OCI-LY7 (cell line): ENCODE data around the gene FZD10. TPM values are rescaled to one million over a fixed set of nuclear protein-coding genes. Genes with fewer than 3 reads are reported as not detected.

Experiments
- BruUV-seq: library from RNA; stranded (reverse); fragments of 400-500 nt; replicated peaks from 2 replicates; lab custom pipeline; 2021; lab: Mats Ljungman, UMichigan
- CTCF ChIA-PET: fragments of 300-600 bp; sonication (Branson Sonifier 250); formaldehyde crosslinking; loops from one replicate; lab custom pipeline; 2022; ENCODE audit warnings: antibody characterized with exemption; ENCODE audit not compliant: unreplicated experiment; lab: Charles Lee
- POLR2A ChIA-PET: fragments of 300-600 bp; sonication (Branson Sonifier 250); formaldehyde crosslinking; loops from one replicate; lab custom pipeline; 2022; ENCODE audit warnings: antibody characterized with exemption; lab: Charles Lee
- DNase-seq: peaks from one replicate; pipeline ENCODE4 v3.0.0-alpha.2; 2015; ENCODE audit warnings: low spot score
- H2AFZ ChIP-seq: fragments of 200-600 bp; sonication (generic), shearing (Covaris generic); 2 replicates; pipeline ENCODE4 v1.6.1; 2014; ENCODE audit warnings: mild to moderate bottlenecking, antibody characterized with exemption, low read length, moderate library complexity
- H3K27ac ChIP-seq: fragments of 200-600 bp; sonication (generic); 2 replicates; pipeline ENCODE4 v1.5.1; 2014; ENCODE audit warnings: mixed run types, low read depth, mild to moderate bottlenecking, moderate library complexity, low read length, inconsistent platforms; ENCODE audit not compliant: poor library complexity, severe bottlenecking
- H3K36me3 ChIP-seq: fragments of 200-600 bp; sonication (generic); 2 replicates; pipeline ENCODE4 v1.6.1; 2014; ENCODE audit warnings: mild to moderate bottlenecking, antibody characterized with exemption, low read length, moderate library complexity, mixed read lengths; ENCODE audit not compliant: insufficient read depth
- H3K4me1 ChIP-seq: fragments of 200-600 bp; sonication (generic); 2 replicates; pipeline ENCODE4 v1.5.1; 2014; ENCODE audit warnings: mild to moderate bottlenecking, low read length; ENCODE audit not compliant: insufficient read depth, poor library complexity, severe bottlenecking
- H3K4me2 ChIP-seq: fragments of 200-600 bp; sonication (generic); 2 replicates; pipeline ENCODE4 v1.6.1; 2014; ENCODE audit warnings: mild to moderate bottlenecking, low read length
- H3K4me3 ChIP-seq: fragments of 200-600 bp; sonication (generic); 2 replicates; pipeline ENCODE4 v1.5.1; 2014; ENCODE audit warnings: mild to moderate bottlenecking, low read depth, low read length; ENCODE audit not compliant: poor library complexity, severe bottlenecking
- H3K79me2 ChIP-seq: fragments of 200-600 bp; sonication (generic); 2 replicates; pipeline ENCODE4 v1.6.1; 2016; ENCODE audit warnings: low read depth, mild to moderate bottlenecking, low read length, moderate library complexity, mixed read lengths; ENCODE audit not compliant: insufficient read depth
- H3K9me2 ChIP-seq: fragments of 200-600 bp; sonication (generic); 2 replicates; pipeline ENCODE4 v1.6.1; 2016; ENCODE audit warnings: mild to moderate bottlenecking, low read length, mixed read lengths; ENCODE audit not compliant: insufficient read depth
- H3K9me3 ChIP-seq: fragments of 200-600 bp; sonication (generic); 2 replicates; pipeline ENCODE4 v1.6.1; 2014; ENCODE audit warnings: mild to moderate bottlenecking, mixed run types, low read length, mixed read lengths
- H4K20me1 ChIP-seq: fragments of 200-600 bp; sonication (generic); 2 replicates; pipeline ENCODE4 v1.6.1; 2014; ENCODE audit warnings: mild to moderate bottlenecking, antibody characterized with exemption, low read length, moderate library complexity, mixed read lengths; ENCODE audit not compliant: insufficient read depth
- CTCF ChIP-seq: fragments of 200-600 bp; sonication (generic); conservative IDR thresholded peaks from 2 replicates; pipeline ENCODE4 v1.5.1; 2014; ENCODE audit warnings: mild to moderate bottlenecking, antibody characterized with exemption, low read length, moderate library complexity, mixed read lengths
- EZH2phosphoT487 ChIP-seq: fragments of 200-600 bp; sonication (generic); IDR thresholded peaks from 2 replicates; pipeline ENCODE4 v1.6.1; 2018; ENCODE audit warnings: low read depth, borderline replicate concordance, mild to moderate bottlenecking, mixed run types, antibody characterized with exemption, low read length, moderate library complexity, mixed read lengths
- intact Hi-C: fragments of 100-400 bp; cut with micrococcal nuclease; formaldehyde crosslinking; loops from one replicate; pipeline ENCODE4 v1.10.0; 2022; ENCODE audit not compliant: unreplicated experiment
- total RNA-seq, 2 experiments: library from RNA; depleted of rRNA in 1 of 2; stranded (reverse); fragments of >200 nt in 1 of 2; shearing (Covaris generic) in 1 of 2; gene quantifications; 2 replicates each; pipeline ENCODE4 v1.2.3, GENCODE V29; 2014 to 2022

Gene FZD10
- total RNA-seq, 2 experiments from 2014 or later: not detected

GRCh38 chr12:130134563-130134915 lies 27.7 kb upstream of the FZD10 start:
- Histone ChIP-seq H3K9me3 (no peaks in the 10 kb centered on the region), H3K27ac (no peak overlapping the region), H4K20me1 (no peaks in the 10 kb centered on the region), H3K4me2 (no peak overlapping the region), H3K4me1 (no peaks in the 10 kb centered on the region), H2AFZ (no peak overlapping the region), H3K79me2 (no peaks in the 10 kb centered on the region), H3K9me2 (no peaks in the 10 kb centered on the region), H3K4me3 (no peak overlapping the region), H3K36me3 (no peaks in the 10 kb centered on the region)
- intact Hi-C loops: no loop called here
- ChIA-PET CTCF (no interaction called here), POLR2A (no interaction called here)
- TF ChIP-seq EZH2phosphoT487: no peak
- no peak for TF ChIP-seq CTCF
- BruUV-seq: no TSS peak
- no peak for DNase-seq

GRCh38 chr12:130136509-130137039 lies 25.7 kb upstream of the FZD10 start:
- BruUV-seq: no TSS peak
- no peak for TF ChIP-seq EZH2phosphoT487
- no peak for TF ChIP-seq CTCF
- H3K9me2 ChIP-seq: no peaks in the 10 kb centered on the region
- no peaks in the 10 kb centered on the region for H3K36me3 ChIP-seq
- no peaks in the 10 kb centered on the region for H3K79me2 ChIP-seq
- intact Hi-C loops: no loop called here
- no peaks in the 10 kb centered on the region for H3K9me3 ChIP-seq
- no peak overlapping the region for H3K4me2 ChIP-seq
- no peaks in the 10 kb centered on the region for H4K20me1 ChIP-seq
- CTCF ChIA-PET: no interaction called here
- no peak overlapping the region for H3K27ac ChIP-seq
- DNase-seq: no peak
- H3K4me1 ChIP-seq: no peaks in the 10 kb centered on the region
- no peak overlapping the region for H2AFZ ChIP-seq
- H3K4me3 ChIP-seq: no peak overlapping the region
- POLR2A ChIA-PET: no interaction called here

- no peak overlapping the region for H3K4me3 ChIP-seq
Observed at GRCh38 chr12:130137040-130138018, 24.9 kb upstream of the FZD10 start.

More at GRCh38 chr12:130137040-130138018, 24.9 kb upstream of the FZD10 start:
- Histone ChIP-seq H3K27ac (no peak overlapping the region), H3K4me2 (no peak overlapping the region), H3K9me3 (no peaks in the 10 kb centered on the region), H3K36me3 (no peaks in the 10 kb centered on the region), H2AFZ (no peak overlapping the region), H3K9me2 (no peaks in the 10 kb centered on the region), H3K79me2 (no peaks in the 10 kb centered on the region), H3K4me1 (no peaks in the 10 kb centered on the region), H4K20me1 (no peaks in the 10 kb centered on the region)
- TF ChIP-seq CTCF (no peak), EZH2phosphoT487 (no peak)
- BruUV-seq: no TSS peak
- intact Hi-C loops: no loop called here
- DNase-seq: no peak
- POLR2A ChIA-PET: no interaction called here
- CTCF ChIA-PET: no interaction called here
